ENCODE measurements around the gene ZFP69B. TPM values are rescaled to one million over a fixed set of nuclear protein-coding genes. Genes with fewer than 3 reads are reported as not detected.

Gene ZFP69B
- total RNA-seq (1 to 10 TPM; 4.2 to 4.6 TPM), polyA plus RNA-seq (ENCODE audit: insufficient read depth, low read depth, low replicate concordance) (3.0 TPM)
- long read RNA-seq, donor 1, partial matches to known transcripts, result 0 of 1 reads
- long read RNA-seq, donor 1, other reads (novel, unspliced or antisense), result 0 of 1 reads
- long read RNA-seq, donor 2, result 0 reads

- DNase-seq, result peak; percentile 91
- Histone ChIP-seq H3K4me3 (peak within 1 kb of the TSS; percentile 66 to 67), H3K9me3 (no peaks in the 10 kb centered on the region), H3K36me3 (ENCODE audit: low read depth, missing control alignments) (no peaks in the 10 kb centered on the region), H3K27ac (peak within 1 kb of the TSS; percentile 79 to 80), H3K4me1 (no peaks in the 10 kb centered on the region), H3K27me3 (no peaks in the 10 kb centered on the region)
- intact Hi-C loops (cut with DNase I; ENCODE audit: low total_unique reads), result no loop called here
- TF ChIP-seq POLR2A (IDR thresholded peaks at IDR 0.05) (no peak), CTCF (IDR thresholded peaks at IDR 0.05) (peak in 1 of 3 experiments; percentile 2)
- 0% methylated on average over 9 to 58 of the region's 64 CpGs for WGBS, 2 donors
Measured at GRCh38 chr1:40449684-40450494, at the start of gene ZFP69B. ZFP69B (plus strand) TSS chr1:40450476; CDS start chr1:40450962, 486 bp downstream.

GRCh38 chr1:40401473-40402201, 48.6 kb upstream of the ZFP69B start:
- Histone ChIP-seq H3K27me3 (no peaks in the 10 kb centered on the region), H3K9me3 (no peaks in the 10 kb centered on the region), H3K4me3 (no peak overlapping the region), H3K4me1 (no peaks in the 10 kb centered on the region), H3K36me3 (ENCODE audit: low read depth, missing control alignments) (no peaks in the 10 kb centered on the region), H3K27ac (no peak overlapping the region)
- no peak for TF ChIP-seq CTCF (IDR thresholded peaks at IDR 0.05)
- no peak for TF ChIP-seq POLR2A (IDR thresholded peaks at IDR 0.05)
- no peak for DNase-seq
- intact Hi-C loops (cut with DNase I; ENCODE audit: low total_unique reads), result loop anchor here (5.0 to 10.0 kb wide), 2 partner anchors 57 to 254 kb away; no protein-coding TSS in a partner anchor
- 81 to 82% methylated on average over 7 of the region's 7 CpGs for WGBS, 2 donors

- Histone ChIP-seq H3K9me3 (no peaks in the 10 kb centered on the region), H3K27ac (no peak overlapping the region), H3K4me3 (no peak overlapping the region), H3K27me3 (no peaks in the 10 kb centered on the region), H3K4me1 (no peaks in the 10 kb centered on the region), H3K36me3 (ENCODE audit: low read depth, missing control alignments) (no peaks in the 10 kb centered on the region)
- WGBS, 2 donors, result 58% methylated on average over 11 of the region's 11 CpGs
- TF ChIP-seq POLR2A (IDR thresholded peaks at IDR 0.05), result no peak
- TF ChIP-seq CTCF (IDR thresholded peaks at IDR 0.05), result peak; percentile 79 to 85 (median 80)
- intact Hi-C loops (cut with DNase I; ENCODE audit: low total_unique reads), result loop anchor here (5.0 to 10.0 kb wide), 2 partner anchors 60 to 258 kb away; no protein-coding TSS in a partner anchor
- DNase-seq, result no peak
Measured at GRCh38 chr1:40404670-40405462, 45.4 kb upstream of the ZFP69B start.

GRCh38 chr1:40405812-40406211, 44.5 kb upstream of the ZFP69B start:
- no peak overlapping the region for H3K27ac ChIP-seq
- 87% methylated on average over 4 of the region's 4 CpGs for WGBS, 2 donors
- no peak for DNase-seq

More at GRCh38 chr1:40405812-40406211, 44.5 kb upstream of the ZFP69B start:
- intact Hi-C loops (cut with DNase I; ENCODE audit: low total_unique reads), result loop anchor here (10.0 kb wide), 1 partner anchor 61 kb away; no protein-coding TSS in a partner anchor
- no peak overlapping the region for H3K4me3 ChIP-seq
- H3K36me3 ChIP-seq (ENCODE audit: low read depth, missing control alignments), result no peaks in the 10 kb centered on the region
- no peaks in the 10 kb centered on the region for H3K4me1 ChIP-seq
- H3K9me3 ChIP-seq, result no peaks in the 10 kb centered on the region
- TF ChIP-seq CTCF (IDR thresholded peaks at IDR 0.05) (no peak), POLR2A (IDR thresholded peaks at IDR 0.05) (no peak)
- H3K27me3 ChIP-seq, result no peaks in the 10 kb centered on the region
